ACC112 (cell line): ENCODE measurements around the gene PTPRM.

Experiments used
- H2AFZ ChIP-seq: fragments of 200-600 bp; sonication (generic); one replicate; pipeline ENCODE4 v1.6.0; 2017; ENCODE audit warnings: antibody characterized with exemption, low read length; ENCODE audit not compliant: unreplicated experiment
- H3K27ac ChIP-seq: fragments of 200-600 bp; sonication (generic); 2 replicates; pipeline ENCODE4 v1.5.1; 2014; ENCODE audit warnings: low read depth, mild to moderate bottlenecking, antibody characterized with exemption, low read length, moderate library complexity
- H3K27me3 ChIP-seq: fragments of 200-600 bp; sonication (generic); 2 replicates; pipeline ENCODE4 v1.6.1; 2014; ENCODE audit warnings: mild to moderate bottlenecking, antibody characterized with exemption, low read length, moderate library complexity, mixed read lengths; ENCODE audit not compliant: insufficient read depth
- H3K36me3 ChIP-seq: fragments of 200-600 bp; sonication (generic); 2 replicates; pipeline ENCODE4 v1.6.1; 2016; ENCODE audit warnings: mild to moderate bottlenecking, antibody characterized with exemption, low read length, moderate library complexity, mixed read lengths; ENCODE audit not compliant: insufficient read depth
- H3K4me1 ChIP-seq: fragments of 200-600 bp; sonication (generic); one replicate; pipeline ENCODE4 v1.6.1; 2016; ENCODE audit warnings: low read length, mixed read lengths; ENCODE audit not compliant: insufficient read depth, unreplicated experiment, control insufficient read depth
- H3K4me3 ChIP-seq: fragments of 200-600 bp; sonication (generic); 2 replicates; pipeline ENCODE4 v1.5.1; 2014; ENCODE audit warnings: mild to moderate bottlenecking, low read depth, low read length
- H3K79me2 ChIP-seq: fragments of 200-600 bp; sonication (generic); one replicate; pipeline ENCODE4 v1.6.0; 2016; ENCODE audit warnings: low read length; ENCODE audit not compliant: control insufficient read depth, unreplicated experiment, insufficient read depth

Gene PTPRM

GRCh38 chr18:8006979-8007378, 439.9 kb downstream of the PTPRM start:
- no peak overlapping the region for H3K27ac ChIP-seq
- H3K27me3 ChIP-seq, result no peaks in the 10 kb centered on the region
- no peak overlapping the region for H3K4me3 ChIP-seq
- H3K79me2 ChIP-seq, result no peaks in the 10 kb centered on the region
- peaks cover 14% of the 10 kb centered on the region for H3K4me1 ChIP-seq
- H2AFZ ChIP-seq, result no peak overlapping the region
- no peaks in the 10 kb centered on the region for H3K36me3 ChIP-seq

DNA sequence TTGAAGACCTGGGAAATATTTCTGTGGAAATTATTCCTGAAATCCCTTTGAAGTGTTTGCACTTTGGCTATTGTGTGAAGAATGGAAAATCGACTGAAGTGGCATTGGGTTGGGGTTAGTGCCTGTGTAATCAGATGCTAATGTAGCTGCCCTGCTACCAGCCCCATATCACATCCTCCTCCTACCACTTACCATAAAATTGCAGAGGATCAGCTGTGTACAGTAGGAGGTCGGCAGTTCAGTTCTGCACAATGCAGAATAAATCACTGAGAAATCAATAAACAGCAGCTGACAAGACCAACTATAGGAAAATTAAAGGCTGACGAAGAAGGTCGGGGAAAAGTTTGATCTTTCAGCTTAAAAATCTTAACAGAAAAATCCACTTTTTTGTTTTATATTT, 440.9 kb downstream of the PTPRM start:
- no peaks in the 10 kb centered on the region for H3K36me3 ChIP-seq
- H3K27ac ChIP-seq, result no peak overlapping the region
- H3K27me3 ChIP-seq, result no peaks in the 10 kb centered on the region
- peaks cover 14% of the 10 kb centered on the region for H3K4me1 ChIP-seq
- H2AFZ ChIP-seq, result no peak overlapping the region
- H3K79me2 ChIP-seq, result no peaks in the 10 kb centered on the region
- H3K4me3 ChIP-seq, result no peak overlapping the region

DNA sequence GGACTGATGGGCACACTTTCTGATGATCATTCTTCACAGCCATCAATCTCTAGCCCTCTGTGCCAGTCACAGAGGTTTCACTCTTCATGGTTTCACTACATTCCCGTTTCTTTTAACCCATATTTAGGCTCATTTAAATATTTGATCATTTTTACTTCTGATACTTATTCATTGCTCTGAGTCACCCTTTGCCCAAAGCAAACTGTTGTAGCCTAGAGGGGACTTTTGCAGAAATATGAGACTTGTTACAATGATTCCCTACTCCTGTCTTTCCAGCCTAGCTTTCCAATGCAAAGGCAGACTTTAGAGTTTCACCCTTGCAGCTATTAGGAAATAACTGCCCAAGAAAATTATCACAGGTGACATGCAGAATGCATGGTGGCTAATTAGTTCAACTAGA, 444.2 kb downstream of the PTPRM start:
- no peak overlapping the region for H3K4me3 ChIP-seq
- no peaks in the 10 kb centered on the region for H3K4me1 ChIP-seq
- H3K36me3 ChIP-seq, result no peaks in the 10 kb centered on the region
- H3K79me2 ChIP-seq, result no peaks in the 10 kb centered on the region
- no peak overlapping the region for H3K27ac ChIP-seq
- H3K27me3 ChIP-seq, result no peaks in the 10 kb centered on the region
- H2AFZ ChIP-seq, result no peak overlapping the region

GRCh38 chr18:8011906-8012305, 444.8 kb downstream of the PTPRM start:
- Histone ChIP-seq H3K27ac (no peak overlapping the region), H3K79me2 (no peaks in the 10 kb centered on the region), H3K4me3 (no peak overlapping the region), H3K4me1 (no peaks in the 10 kb centered on the region), H3K36me3 (no peaks in the 10 kb centered on the region), H2AFZ (no peak overlapping the region), H3K27me3 (no peaks in the 10 kb centered on the region)

DNA sequence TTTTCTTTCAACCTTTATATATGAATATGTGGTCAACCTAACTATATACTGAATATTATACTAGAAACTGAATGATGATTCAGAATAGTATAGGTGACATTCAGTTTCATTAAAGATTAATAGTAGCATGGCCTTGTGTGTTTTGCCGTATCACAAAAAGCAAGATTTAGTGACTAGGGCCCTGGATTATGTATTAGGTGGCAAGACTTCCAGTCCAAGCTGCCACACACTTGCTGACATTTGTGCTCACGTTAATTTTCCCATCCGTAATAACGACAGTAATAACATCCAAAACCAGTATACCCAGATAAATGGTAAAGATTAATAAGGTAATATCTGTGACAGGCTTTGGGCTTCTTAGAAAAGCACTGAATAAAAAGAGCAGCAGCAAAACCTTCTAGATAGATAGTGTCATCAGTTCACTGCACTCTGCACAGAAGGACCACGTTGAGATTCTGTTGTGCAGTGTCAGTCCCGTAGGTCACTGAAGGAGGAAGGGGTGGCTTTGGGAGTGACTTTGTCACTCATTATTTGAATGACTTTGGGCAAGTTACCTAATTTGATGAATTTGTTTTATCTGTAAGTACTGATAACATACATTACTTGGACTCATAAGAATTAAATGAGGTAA, 451.7 kb downstream of the PTPRM start:
- no peaks in the 10 kb centered on the region for H3K27me3 ChIP-seq

GRCh38 chr18:8019600-8019999, 452.5 kb downstream of the PTPRM start:
- no peaks in the 10 kb centered on the region for H3K27me3 ChIP-seq
- H3K79me2 ChIP-seq, result no peaks in the 10 kb centered on the region
- H3K27ac ChIP-seq, result no peak overlapping the region
- no peaks in the 10 kb centered on the region for H3K4me1 ChIP-seq
- H3K36me3 ChIP-seq, result no peaks in the 10 kb centered on the region
- no peak overlapping the region for H2AFZ ChIP-seq
- no peak overlapping the region for H3K4me3 ChIP-seq

More for the DNA sequence above, 451.7 kb downstream of the PTPRM start:
- Histone ChIP-seq H3K27ac (no peak overlapping the region), H2AFZ (no peak overlapping the region), H3K4me3 (no peak overlapping the region), H3K4me1 (no peaks in the 10 kb centered on the region), H3K36me3 (no peaks in the 10 kb centered on the region), H3K79me2 (no peaks in the 10 kb centered on the region)

DNA sequence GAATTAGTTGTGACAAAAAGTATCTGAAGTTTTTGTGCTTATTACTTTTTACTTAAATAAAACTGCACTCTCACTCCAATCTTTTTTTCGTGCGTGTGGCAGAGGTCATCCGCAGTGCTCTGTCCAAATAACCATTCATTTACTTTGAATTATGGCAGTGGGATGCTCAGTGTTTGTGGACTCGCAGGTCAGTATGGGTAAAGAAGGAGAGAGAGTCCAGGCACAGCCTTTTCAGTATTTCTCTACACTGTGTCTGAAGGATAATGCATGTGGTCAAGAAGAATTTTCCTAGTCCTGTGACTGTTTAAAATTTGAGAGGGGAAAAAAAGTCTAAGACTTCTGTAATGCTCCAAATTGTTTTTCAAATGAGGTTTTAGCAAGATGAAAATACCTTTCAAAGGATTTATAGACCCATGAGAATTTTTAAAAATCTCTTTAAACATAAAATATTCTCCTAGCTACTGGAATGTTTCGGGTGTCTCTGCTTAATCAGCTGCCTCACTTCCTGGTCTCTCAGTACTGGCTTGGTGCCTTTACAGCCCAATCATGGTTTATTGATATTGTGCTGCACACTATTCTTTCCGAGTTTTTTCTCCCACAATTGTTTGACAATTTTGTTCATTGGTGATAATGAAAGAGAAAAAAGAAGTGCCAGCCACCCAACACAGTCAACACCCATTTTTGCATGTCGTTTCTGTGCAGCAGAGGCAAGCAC, 453.2 kb downstream of the PTPRM start:
- Histone ChIP-seq H3K36me3 (no peaks in the 10 kb centered on the region), H2AFZ (no peak overlapping the region), H3K4me3 (no peak overlapping the region), H3K27ac (no peak overlapping the region), H3K4me1 (no peaks in the 10 kb centered on the region), H3K79me2 (no peaks in the 10 kb centered on the region), H3K27me3 (no peaks in the 10 kb centered on the region)

GRCh38 chr18:8029061-8029460, 461.9 kb downstream of the PTPRM start:
- no peak overlapping the region for H3K27ac ChIP-seq
- H3K27me3 ChIP-seq, result no peaks in the 10 kb centered on the region
- no peaks in the 10 kb centered on the region for H3K79me2 ChIP-seq
- no peaks in the 10 kb centered on the region for H3K36me3 ChIP-seq
- H3K4me1 ChIP-seq, result no peaks in the 10 kb centered on the region
- no peak overlapping the region for H3K4me3 ChIP-seq
- H2AFZ ChIP-seq, result no peak overlapping the region

GRCh38 chr18:8029731-8030130, 462.6 kb downstream of the PTPRM start:
- H3K4me3 ChIP-seq, result no peak overlapping the region
- H3K4me1 ChIP-seq, result no peaks in the 10 kb centered on the region
- no peak overlapping the region for H3K27ac ChIP-seq
- no peak overlapping the region for H2AFZ ChIP-seq
- H3K27me3 ChIP-seq, result no peaks in the 10 kb centered on the region
- no peaks in the 10 kb centered on the region for H3K79me2 ChIP-seq
- no peaks in the 10 kb centered on the region for H3K36me3 ChIP-seq

DNA sequence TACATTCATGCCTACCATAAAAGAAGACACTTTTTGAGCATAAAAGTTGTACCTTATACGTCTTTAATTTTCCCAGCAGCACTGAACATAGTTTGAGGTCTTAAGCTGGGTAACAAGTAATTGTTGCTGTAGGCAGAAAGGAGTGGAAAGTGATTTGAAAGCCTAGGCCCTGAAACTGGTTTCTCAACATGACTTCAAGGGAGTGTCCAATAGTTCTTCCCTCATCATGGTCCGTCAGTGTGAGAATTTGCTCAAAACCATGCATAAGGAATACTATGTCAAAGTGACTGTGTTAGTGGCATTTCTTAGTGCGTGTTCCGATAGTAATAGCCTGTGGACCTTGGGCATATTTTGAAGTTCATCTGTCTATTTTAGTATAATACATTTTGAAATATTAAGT, 463.1 kb downstream of the PTPRM start:
- Histone ChIP-seq H3K79me2 (no peaks in the 10 kb centered on the region), H3K4me3 (no peak overlapping the region), H3K27me3 (no peaks in the 10 kb centered on the region), H3K4me1 (no peaks in the 10 kb centered on the region), H2AFZ (no peak overlapping the region), H3K36me3 (no peaks in the 10 kb centered on the region), H3K27ac (no peak overlapping the region)

DNA sequence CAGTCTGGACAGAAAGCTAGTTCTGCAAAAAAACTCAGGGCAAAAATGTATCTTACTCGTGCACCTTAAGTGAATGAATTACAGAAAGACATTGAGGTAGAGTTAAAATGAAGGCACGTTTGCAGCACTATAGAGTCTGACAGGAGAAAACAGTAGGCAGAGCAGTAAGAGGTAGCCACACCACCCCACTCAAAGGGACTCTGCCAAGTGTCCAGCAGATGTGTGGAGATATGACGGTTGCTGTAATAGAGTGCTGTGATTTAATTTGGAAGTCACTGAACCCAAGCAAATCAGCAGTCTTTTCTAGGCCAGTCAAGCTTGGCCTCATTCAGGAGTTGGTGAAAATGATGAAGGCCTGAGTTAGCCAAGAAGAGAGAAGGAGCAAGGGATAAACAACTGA, 464.4 kb downstream of the PTPRM start:
- H3K4me1 ChIP-seq, result no peaks in the 10 kb centered on the region
- H3K27ac ChIP-seq, result no peak overlapping the region
- no peaks in the 10 kb centered on the region for H3K79me2 ChIP-seq
- no peaks in the 10 kb centered on the region for H3K27me3 ChIP-seq
- H3K4me3 ChIP-seq, result no peak overlapping the region
- H2AFZ ChIP-seq, result no peak overlapping the region
- no peaks in the 10 kb centered on the region for H3K36me3 ChIP-seq
